Endodermal cell (in vitro differentiated cells): ENCODE data around the gene PAQR6. TPM values are rescaled to one million over a fixed set of nuclear protein-coding genes. Genes with fewer than 3 reads are reported as not detected.

Experiments used
- DNase-seq: peaks from one replicate; pipeline ENCODE4 v3.0.0-alpha.2; 2017
- H3K27ac ChIP-seq: 2 replicates; pipeline ENCODE4 v1.5.1; 2013; ENCODE audit warnings: mild to moderate bottlenecking, low read depth, low read length, moderate library complexity
- H3K27me3 ChIP-seq: 2 replicates; pipeline ENCODE4 v1.6.1; 2013; ENCODE audit warnings: mild to moderate bottlenecking, low read length, moderate library complexity; ENCODE audit not compliant: insufficient read depth, control insufficient read depth, poor library complexity, severe bottlenecking
- H3K36me3 ChIP-seq: 2 replicates; pipeline ENCODE4 v1.7.0; 2013; ENCODE audit warnings: mild to moderate bottlenecking, low read length, moderate library complexity; ENCODE audit not compliant: control insufficient read depth, insufficient read depth
- H3K4me1 ChIP-seq: one replicate; pipeline ENCODE4 v1.7.0; 2013; ENCODE audit warnings: low read length; ENCODE audit not compliant: control insufficient read depth, insufficient read depth
- H3K4me3 ChIP-seq: 2 replicates; pipeline ENCODE4 v1.5.1; 2013; ENCODE audit warnings: mild to moderate bottlenecking, low read length, moderate library complexity
- H3K9ac ChIP-seq: 2 replicates; pipeline ENCODE4 v1.6.1; 2013; ENCODE audit warnings: mild to moderate bottlenecking, low read length, moderate library complexity; ENCODE audit not compliant: poor library complexity, severe bottlenecking; ENCODE audit errors: extremely low read depth
- H3K9me3 ChIP-seq: 2 replicates; pipeline ENCODE4 v1.6.1; 2013; ENCODE audit warnings: mild to moderate bottlenecking, low read length, moderate library complexity; ENCODE audit not compliant: control insufficient read depth
- H3K27ac Mint-ChIP-seq: 2 replicates; pipeline ENCODE4 v1.8.0; 2020; ENCODE audit warnings: mixed read lengths
- H3K27me3 Mint-ChIP-seq: 2 replicates; pipeline ENCODE4 v1.8.0; 2021; ENCODE audit warnings: mild to moderate bottlenecking, mixed read lengths; ENCODE audit not compliant: insufficient read depth
- H3K36me3 Mint-ChIP-seq: 2 replicates; pipeline ENCODE4 v1.8.0; 2020; ENCODE audit warnings: low read depth, mixed read lengths
- H3K4me1 Mint-ChIP-seq: 2 replicates; pipeline ENCODE4 v1.8.0; 2020; ENCODE audit warnings: mixed read lengths
- H3K4me3 Mint-ChIP-seq: 2 replicates; pipeline ENCODE4 v1.8.0; 2020; ENCODE audit warnings: mild to moderate bottlenecking, moderate library complexity, mixed read lengths
- H3K9me3 Mint-ChIP-seq: 2 replicates; pipeline ENCODE4 v1.8.0; 2020; ENCODE audit warnings: mild to moderate bottlenecking, mixed read lengths
- CTCF ChIP-seq: fragments of 200-600 bp; sonication (generic); conservative IDR thresholded peaks from 2 replicates; pipeline ENCODE4 v1.5.0; 2021; ENCODE audit warnings: antibody characterized with exemption, mild to moderate bottlenecking
- WGBS, 2 experiments: methylation state at CpG; one replicate each; pipeline versions ENCODE4 v1.1.5 to v1.1.7; 2013; ENCODE audit warnings: missing lambda C conversion rate in 2 of 2, mixed read lengths in 1 of 2; ENCODE audit not compliant: insufficient coverage in 1 of 2, insufficient read length in 1 of 2; 5-methylcytosine and 5-hydroxymethylcytosine counted together
- total RNA-seq, 2 donors: library from RNA; stranded (reverse); fragmentation: NEBNext Ultra II Directional in 1 of 2; extraction: Animal tissue kit (Norgen Biotek cat#: 25700) in 1 of 2; gene quantifications; 2 replicates in 1 of 2; 3 replicates in 1 of 2; pipeline ENCODE4 v1.2.1, GENCODE V29; 2021

Gene PAQR6
- total RNA-seq, 2 donors from 2014 or later, result 12.2 to 16.4 TPM

GRCh38 chr1:156286061-156286460 is 38.2 kb upstream of the PAQR6 start:
- WGBS, 2 experiments, result 97 to 100% methylated on average over 4 to 8 of the region's 8 CpGs
- H3K4me3 Mint-ChIP-seq, result no peak overlapping the region

GRCh38 chr1:156285437-156285836 is 37.6 kb upstream of the PAQR6 start:
- peaks cover 5% of the 10 kb centered on the region for H3K36me3 ChIP-seq
- 93 to 94% methylated on average over 16 to 21 of the region's 21 CpGs for WGBS, 2 experiments
- H3K4me1 ChIP-seq, result peaks cover 6% of the 10 kb centered on the region
- no peak overlapping the region for H3K9ac ChIP-seq
- no peaks in the 10 kb centered on the region for H3K9me3 ChIP-seq
- DNase-seq, result no peak
- H3K27me3 ChIP-seq, result no peaks in the 10 kb centered on the region
- no peaks in the 10 kb centered on the region for H3K27me3 Mint-ChIP-seq
- no peak for TF ChIP-seq CTCF
- no peak overlapping the region for H3K4me3 ChIP-seq
- no peak overlapping the region for H3K4me3 Mint-ChIP-seq
- no peak overlapping the region for H3K27ac ChIP-seq
- peaks cover 10% of the 10 kb centered on the region for H3K36me3 Mint-ChIP-seq
- H3K9me3 Mint-ChIP-seq, result no peaks in the 10 kb centered on the region
- H3K4me1 Mint-ChIP-seq, result peaks cover 14% of the 10 kb centered on the region
- no peak overlapping the region for H3K27ac Mint-ChIP-seq

More at GRCh38 chr1:156286061-156286460, 38.2 kb upstream of the PAQR6 start:
- H3K9me3 ChIP-seq, result no peaks in the 10 kb centered on the region
- H3K9me3 Mint-ChIP-seq, result no peaks in the 10 kb centered on the region
- no peak overlapping the region for H3K27ac Mint-ChIP-seq
- no peak for DNase-seq
- H3K27me3 ChIP-seq, result no peaks in the 10 kb centered on the region
- H3K36me3 ChIP-seq, result peaks cover 3% of the 10 kb centered on the region
- no peaks in the 10 kb centered on the region for H3K27me3 Mint-ChIP-seq
- H3K9ac ChIP-seq, result no peak overlapping the region
- peaks cover 5% of the 10 kb centered on the region for H3K4me1 ChIP-seq
- peaks cover 10% of the 10 kb centered on the region for H3K36me3 Mint-ChIP-seq
- peaks cover 14% of the 10 kb centered on the region for H3K4me1 Mint-ChIP-seq
- no peak overlapping the region for H3K27ac ChIP-seq
- no peak overlapping the region for H3K4me3 ChIP-seq
- TF ChIP-seq CTCF, result no peak

- H3K36me3 Mint-ChIP-seq, result peaks cover 9% of the 10 kb centered on the region
- H3K27ac Mint-ChIP-seq, result no peak overlapping the region
- peaks cover 14% of the 10 kb centered on the region for H3K4me1 Mint-ChIP-seq
- no peak for DNase-seq
- H3K27ac ChIP-seq, result no peak overlapping the region
- H3K9me3 ChIP-seq, result no peaks in the 10 kb centered on the region
- H3K9me3 Mint-ChIP-seq, result no peaks in the 10 kb centered on the region
- 90 to 93% methylated on average over 2 to 4 of the region's 4 CpGs for WGBS, 2 experiments
- H3K36me3 ChIP-seq, result peaks cover 11% of the 10 kb centered on the region
- H3K4me1 ChIP-seq, result peaks cover 6% of the 10 kb centered on the region
- no peak for TF ChIP-seq CTCF
- no peaks in the 10 kb centered on the region for H3K27me3 ChIP-seq
- H3K4me3 ChIP-seq, result no peak overlapping the region
- H3K9ac ChIP-seq, result no peak overlapping the region
- H3K27me3 Mint-ChIP-seq, result no peaks in the 10 kb centered on the region
- H3K4me3 Mint-ChIP-seq, result no peak overlapping the region
These were observed 36.9 kb upstream of the PAQR6 start for GRCh38 chr1:156284757-156285156.
